Smooth muscle cell (in vitro differentiated cells): ENCODE measurements around the gene NRBF2. TPM values are rescaled to one million over a fixed set of nuclear protein-coding genes. Genes with fewer than 3 reads are reported as not detected.
"Not testable (repeated sequence)": the region's sequence is repeated elsewhere in the genome, so short reads cannot be mapped to it uniquely, and the experiment has no call there.

Experiments used
- DNase-seq: peaks from one replicate; lab custom pipeline; 2025; ENCODE audit not compliant: unreplicated experiment; lab: John Stamatoyannopoulos, UW
- H2AFZ ChIP-seq: fragments of 200-600 bp; sonication (generic); 2 replicates; pipeline ENCODE4 v1.6.0; 2016; ENCODE audit warnings: antibody characterized with exemption, low read depth, mild to moderate bottlenecking
- H3F3A ChIP-seq: fragments of 200-600 bp; sonication (generic); 2 replicates; pipeline ENCODE4 v1.6.0; 2017; ENCODE audit warnings: antibody characterized with exemption, low read depth
- H3K27ac ChIP-seq: fragments of 200-600 bp; sonication (generic); 2 replicates; pipeline ENCODE4 v1.5.1; 2016; ENCODE audit warnings: low read depth, mild to moderate bottlenecking
- H3K27me3 ChIP-seq: fragments of 200-600 bp; sonication (generic); 2 replicates; pipeline ENCODE4 v1.6.1; 2016; ENCODE audit warnings: low read depth, mild to moderate bottlenecking
- H3K36me3 ChIP-seq: fragments of 200-600 bp; sonication (generic); 2 replicates; pipeline ENCODE4 v1.5.1; 2016; ENCODE audit warnings: low read depth
- H3K4me1 ChIP-seq: fragments of 200-600 bp; sonication (generic); 2 replicates; pipeline ENCODE4 v1.5.1; 2016; ENCODE audit warnings: low read depth
- H3K4me2 ChIP-seq: fragments of 200-600 bp; sonication (generic); 2 replicates; pipeline ENCODE4 v1.6.0; 2016; ENCODE audit warnings: mild to moderate bottlenecking
- H3K4me3 ChIP-seq: fragments of 200-600 bp; sonication (generic); 2 replicates; pipeline ENCODE4 v1.5.1; 2016; ENCODE audit warnings: mild to moderate bottlenecking
- H3K79me2 ChIP-seq: fragments of 200-600 bp; sonication (generic); 2 replicates; pipeline ENCODE4 v1.6.0; 2016; ENCODE audit warnings: low read depth, mild to moderate bottlenecking
- H3K9ac ChIP-seq: fragments of 200-600 bp; sonication (generic); 2 replicates; pipeline ENCODE4 v1.6.0; 2016; ENCODE audit warnings: low read depth
- H3K9me3 ChIP-seq: fragments of 200-600 bp; sonication (generic); replicated peaks from 2 replicates; pipeline ENCODE4 v1.5.1; 2016; ENCODE audit warnings: low read depth
- H4K20me1 ChIP-seq: fragments of 200-600 bp; sonication (generic); 2 replicates; pipeline ENCODE4 v1.6.0; 2016; ENCODE audit warnings: low read depth
- WGBS: methylation state at CpG from one replicate; pipeline ENCODE4 v1.1.7; 2016; ENCODE audit warnings: low lambda C conversion rate; 5-methylcytosine and 5-hydroxymethylcytosine counted together
- polyA plus RNA-seq: library from polyadenylated mRNA; unstranded; fragments of >200 nt; fragmentation: Nextera tagmentation; extraction: Ambion mirVana; gene quantifications from 2 replicates; pipeline ENCODE4 v1.2.1, GENCODE V29; 2016
- total RNA-seq: library from RNA; depleted of rRNA; stranded (reverse); fragments of >200 nt; gene quantifications from 2 replicates; pipeline ENCODE4 v1.2.3, GENCODE V29; 2014
- TF ChIP-seq, protein P1 (sequence below): fragments of 200-600 bp; sonication (generic); IDR thresholded peaks from 2 replicates; pipeline ENCODE4 v1.5.1; 2017; ENCODE audit warnings: borderline replicate concordance, mild to moderate bottlenecking, antibody characterized with exemption; ENCODE audit not compliant: insufficient read depth, poor library complexity, severe bottlenecking

Gene NRBF2
- total and polyA plus RNA-seq, 2 experiments from 2014 or later = 61.9 to 65.5 TPM

DNA sequence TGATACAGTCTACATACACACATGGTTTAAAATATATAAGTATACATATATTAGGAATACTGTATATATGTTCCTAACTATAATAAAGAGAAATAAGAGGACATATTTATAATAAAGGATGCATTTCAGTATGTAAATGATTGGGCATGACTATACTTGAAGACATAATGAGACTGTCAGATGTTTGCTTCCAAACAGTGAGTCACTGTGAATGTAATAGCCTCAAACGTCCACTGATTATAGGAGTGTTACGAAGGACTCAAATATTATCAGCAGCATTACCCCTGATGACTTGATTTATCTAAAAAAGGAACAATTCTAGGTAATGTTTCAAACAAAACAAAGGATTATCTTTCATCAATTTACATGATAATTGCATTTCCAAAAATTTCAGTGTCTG is 39.9 kb upstream of the NRBF2 start:
- no peak overlapping the region for H3K4me2 ChIP-seq
- no peaks in the 10 kb centered on the region for H3K9me3 ChIP-seq
- TF ChIP-seq, protein P1, sequence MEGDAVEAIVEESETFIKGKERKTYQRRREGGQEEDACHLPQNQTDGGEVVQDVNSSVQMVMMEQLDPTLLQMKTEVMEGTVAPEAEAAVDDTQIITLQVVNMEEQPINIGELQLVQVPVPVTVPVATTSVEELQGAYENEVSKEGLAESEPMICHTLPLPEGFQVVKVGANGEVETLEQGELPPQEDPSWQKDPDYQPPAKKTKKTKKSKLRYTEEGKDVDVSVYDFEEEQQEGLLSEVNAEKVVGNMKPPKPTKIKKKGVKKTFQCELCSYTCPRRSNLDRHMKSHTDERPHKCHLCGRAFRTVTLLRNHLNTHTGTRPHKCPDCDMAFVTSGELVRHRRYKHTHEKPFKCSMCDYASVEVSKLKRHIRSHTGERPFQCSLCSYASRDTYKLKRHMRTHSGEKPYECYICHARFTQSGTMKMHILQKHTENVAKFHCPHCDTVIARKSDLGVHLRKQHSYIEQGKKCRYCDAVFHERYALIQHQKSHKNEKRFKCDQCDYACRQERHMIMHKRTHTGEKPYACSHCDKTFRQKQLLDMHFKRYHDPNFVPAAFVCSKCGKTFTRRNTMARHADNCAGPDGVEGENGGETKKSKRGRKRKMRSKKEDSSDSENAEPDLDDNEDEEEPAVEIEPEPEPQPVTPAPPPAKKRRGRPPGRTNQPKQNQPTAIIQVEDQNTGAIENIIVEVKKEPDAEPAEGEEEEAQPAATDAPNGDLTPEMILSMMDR = no peak
- H3F3A ChIP-seq = no peaks in the 10 kb centered on the region
- H3K79me2 ChIP-seq = no peaks in the 10 kb centered on the region
- H2AFZ ChIP-seq = no peak overlapping the region
- no peak overlapping the region for H3K27ac ChIP-seq
- WGBS = 36% methylated on average over 2 of the region's 2 CpGs
- H4K20me1 ChIP-seq = no peaks in the 10 kb centered on the region
- H3K9ac ChIP-seq = no peak overlapping the region
- H3K27me3 ChIP-seq = no peaks in the 10 kb centered on the region
- H3K4me3 ChIP-seq = no peak overlapping the region
- no peaks in the 10 kb centered on the region for H3K4me1 ChIP-seq
- no peaks in the 10 kb centered on the region for H3K36me3 ChIP-seq
- DNase-seq = no peak

DNA sequence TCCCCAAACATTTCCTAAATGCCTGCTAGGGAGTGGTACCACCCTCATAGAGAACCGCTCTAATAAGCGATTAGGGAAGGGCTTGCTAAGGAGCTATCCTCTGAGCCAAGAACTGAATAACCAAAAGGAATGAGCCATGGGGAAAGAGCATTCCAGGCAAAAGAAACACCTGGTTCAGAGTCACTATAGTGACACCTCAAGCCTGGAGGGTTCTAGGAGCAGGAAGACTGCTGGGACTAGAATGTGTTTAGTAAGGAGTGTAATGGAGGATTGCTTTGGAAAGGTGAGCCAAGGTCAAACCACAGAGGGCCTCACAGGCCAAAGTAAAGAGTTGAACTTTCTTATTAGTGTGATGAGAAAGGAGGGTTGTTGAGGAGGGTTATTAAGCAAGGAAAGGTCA is 38.7 kb upstream of the NRBF2 start:
- TF ChIP-seq, protein P1 = no peak

GRCh38 chr10:63094881-63095280 is 38.2 kb upstream of the NRBF2 start:
- WGBS = 93% methylated on average over 1 of the region's 1 CpG
- TF ChIP-seq, protein P1 = no peak
- no peak overlapping the region for H3K27ac ChIP-seq

More for the DNA sequence above, 38.7 kb upstream of the NRBF2 start:
- H4K20me1 ChIP-seq = no peaks in the 10 kb centered on the region
- H3K4me3 ChIP-seq = no peak overlapping the region
- H3K36me3 ChIP-seq = no peaks in the 10 kb centered on the region
- H3K4me1 ChIP-seq = no peaks in the 10 kb centered on the region
- no peaks in the 10 kb centered on the region for H3K79me2 ChIP-seq
- WGBS = 94% methylated on average over 2 of the region's 2 CpGs
- no peak overlapping the region for H2AFZ ChIP-seq
- no peak overlapping the region for H3K9ac ChIP-seq
- no peaks in the 10 kb centered on the region for H3F3A ChIP-seq
- no peak for DNase-seq
- H3K9me3 ChIP-seq = no peaks in the 10 kb centered on the region
- H3K27ac ChIP-seq = no peak overlapping the region
- no peaks in the 10 kb centered on the region for H3K27me3 ChIP-seq
- H3K4me2 ChIP-seq = no peak overlapping the region

DNA sequence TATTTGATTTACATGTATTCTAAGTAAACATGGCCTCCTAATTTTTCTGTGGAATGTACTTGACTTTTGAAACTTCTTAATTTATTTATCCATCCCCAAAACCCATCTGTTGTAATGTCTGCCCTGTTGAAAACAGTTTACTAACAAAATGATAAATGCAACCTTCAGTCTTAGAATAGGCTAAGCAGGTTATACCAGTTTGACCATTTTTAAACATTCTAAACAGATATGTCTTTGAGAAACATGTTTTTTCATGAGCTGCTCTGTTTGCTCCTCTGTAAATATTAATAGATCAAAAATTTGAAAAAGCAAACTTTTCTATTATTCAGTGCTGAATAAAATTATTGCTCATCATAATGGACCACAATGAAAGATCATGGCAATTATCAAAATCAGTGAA is 33.4 kb upstream of the NRBF2 start:
- H3K27ac ChIP-seq = peak overlapping the region; percentile 48
- no peaks in the 10 kb centered on the region for H3F3A ChIP-seq
- H3K4me3 ChIP-seq = no peak overlapping the region
- no peaks in the 10 kb centered on the region for H3K36me3 ChIP-seq
- H3K27me3 ChIP-seq = no peaks in the 10 kb centered on the region
- no peaks in the 10 kb centered on the region for H3K79me2 ChIP-seq
- peak overlapping the region; percentile 15 for H2AFZ ChIP-seq
- no peaks in the 10 kb centered on the region for H3K4me1 ChIP-seq
- H4K20me1 ChIP-seq = no peaks in the 10 kb centered on the region
- no peaks in the 10 kb centered on the region for H3K9me3 ChIP-seq
- no peak overlapping the region for H3K9ac ChIP-seq
- no peak overlapping the region for H3K4me2 ChIP-seq
- DNase-seq = no peak
- TF ChIP-seq, protein P1 = no peak

More at GRCh38 chr10:63094881-63095280, 38.2 kb upstream of the NRBF2 start:
- Histone ChIP-seq H3K79me2 (no peaks in the 10 kb centered on the region), H3K4me3 (no peak overlapping the region), H3K27me3 (no peaks in the 10 kb centered on the region), H4K20me1 (no peaks in the 10 kb centered on the region), H2AFZ (no peak overlapping the region), H3F3A (no peaks in the 10 kb centered on the region), H3K36me3 (no peaks in the 10 kb centered on the region), H3K9me3 (no peaks in the 10 kb centered on the region), H3K4me2 (no peak overlapping the region), H3K4me1 (no peaks in the 10 kb centered on the region), H3K9ac (no peak overlapping the region)
- DNase-seq = no peak

- H3K9ac ChIP-seq, H3K9me3 ChIP-seq, H3K4me3 ChIP-seq, H3K36me3 ChIP-seq, H4K20me1 ChIP-seq, H3K4me1 ChIP-seq, DNase-seq, H2AFZ ChIP-seq, H3K79me2 ChIP-seq, H3K27ac ChIP-seq, H3F3A ChIP-seq, H3K27me3 ChIP-seq, H3K4me2 ChIP-seq: not testable (repeated sequence)
- WGBS = 94% methylated on average over 10 of the region's 10 CpGs
These were observed 32.0 kb upstream of the NRBF2 start for GRCh38 chr10:63101091-63101490.
